Chondrocyte (in vitro differentiated cells): ENCODE data around the gene GALNT4. TPM values are rescaled to one million over a fixed set of nuclear protein-coding genes. Genes with fewer than 3 reads are reported as not detected.

Source experiments
- DNase-seq: peaks from one replicate; pipeline ENCODE4 v3.0.0; 2021; ENCODE audit warnings: mixed read lengths, low spot score
- H3K27ac Mint-ChIP-seq: one replicate; pipeline ENCODE4 v1.8.0; 2021; ENCODE audit warnings: mild to moderate bottlenecking, moderate library complexity, mixed read lengths; ENCODE audit not compliant: unreplicated experiment
- H3K27me3 Mint-ChIP-seq: 2 replicates; pipeline ENCODE4 v1.8.0; 2021; ENCODE audit warnings: low read depth, mixed read lengths
- H3K36me3 Mint-ChIP-seq: 2 replicates; pipeline ENCODE4 v1.8.0; 2021; ENCODE audit warnings: low read depth, mixed read lengths
- H3K4me1 Mint-ChIP-seq: 2 replicates; pipeline ENCODE4 v1.8.0; 2021; ENCODE audit warnings: low read depth, mild to moderate bottlenecking, mixed read lengths
- H3K4me3 Mint-ChIP-seq: one replicate; pipeline ENCODE4 v1.8.0; 2021; ENCODE audit warnings: mild to moderate bottlenecking, moderate library complexity, mixed read lengths; ENCODE audit not compliant: unreplicated experiment
- H3K9me3 Mint-ChIP-seq: 2 replicates; pipeline ENCODE4 v1.8.0; 2021; ENCODE audit warnings: low read depth, mixed read lengths
- total RNA-seq: library from RNA; stranded (reverse); gene quantifications from 3 replicates; pipeline ENCODE4 v1.2.1, GENCODE V29; 2021
- TF ChIP-seq, protein P1 (sequence below): fragments of 200-600 bp; sonication (generic); IDR thresholded peaks from 2 replicates; pipeline ENCODE4 v1.5.0; 2021; ENCODE audit warnings: antibody characterized with exemption, mild to moderate bottlenecking, moderate library complexity

The GALNT4 gene
- total RNA-seq, 1 donor from 2014 or later: 4.9 TPM

DNA sequence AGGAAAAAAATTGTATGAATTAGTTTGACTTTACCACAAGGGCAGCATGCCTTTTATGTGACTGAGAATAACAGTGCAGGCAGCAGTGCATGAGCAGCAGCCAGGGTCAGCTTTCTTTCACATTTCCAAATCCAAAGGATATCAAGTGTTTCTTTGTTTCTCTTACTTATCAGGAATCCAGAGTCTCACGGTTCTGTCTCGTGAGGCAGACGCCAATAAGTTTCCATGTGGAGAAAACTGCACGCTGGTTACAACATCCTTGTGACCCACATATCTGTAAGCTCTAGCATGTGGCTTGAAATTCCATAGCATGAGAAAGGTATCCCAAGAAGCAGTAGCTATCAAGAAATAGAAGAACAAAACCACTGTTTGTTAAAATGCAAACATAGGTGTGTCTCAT, 27.6 kb downstream of the GALNT4 start:
- TF ChIP-seq, protein P1, sequence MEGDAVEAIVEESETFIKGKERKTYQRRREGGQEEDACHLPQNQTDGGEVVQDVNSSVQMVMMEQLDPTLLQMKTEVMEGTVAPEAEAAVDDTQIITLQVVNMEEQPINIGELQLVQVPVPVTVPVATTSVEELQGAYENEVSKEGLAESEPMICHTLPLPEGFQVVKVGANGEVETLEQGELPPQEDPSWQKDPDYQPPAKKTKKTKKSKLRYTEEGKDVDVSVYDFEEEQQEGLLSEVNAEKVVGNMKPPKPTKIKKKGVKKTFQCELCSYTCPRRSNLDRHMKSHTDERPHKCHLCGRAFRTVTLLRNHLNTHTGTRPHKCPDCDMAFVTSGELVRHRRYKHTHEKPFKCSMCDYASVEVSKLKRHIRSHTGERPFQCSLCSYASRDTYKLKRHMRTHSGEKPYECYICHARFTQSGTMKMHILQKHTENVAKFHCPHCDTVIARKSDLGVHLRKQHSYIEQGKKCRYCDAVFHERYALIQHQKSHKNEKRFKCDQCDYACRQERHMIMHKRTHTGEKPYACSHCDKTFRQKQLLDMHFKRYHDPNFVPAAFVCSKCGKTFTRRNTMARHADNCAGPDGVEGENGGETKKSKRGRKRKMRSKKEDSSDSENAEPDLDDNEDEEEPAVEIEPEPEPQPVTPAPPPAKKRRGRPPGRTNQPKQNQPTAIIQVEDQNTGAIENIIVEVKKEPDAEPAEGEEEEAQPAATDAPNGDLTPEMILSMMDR: no peak
- no peak for DNase-seq
- Mint-ChIP-seq H3K4me1 (peaks cover 15% of the 10 kb centered on the region), H3K9me3 (no peaks in the 10 kb centered on the region), H3K4me3 (no peak overlapping the region), H3K27ac (no peak overlapping the region), H3K27me3 (no peaks in the 10 kb centered on the region), H3K36me3 (peaks cover 6% of the 10 kb centered on the region)

DNA sequence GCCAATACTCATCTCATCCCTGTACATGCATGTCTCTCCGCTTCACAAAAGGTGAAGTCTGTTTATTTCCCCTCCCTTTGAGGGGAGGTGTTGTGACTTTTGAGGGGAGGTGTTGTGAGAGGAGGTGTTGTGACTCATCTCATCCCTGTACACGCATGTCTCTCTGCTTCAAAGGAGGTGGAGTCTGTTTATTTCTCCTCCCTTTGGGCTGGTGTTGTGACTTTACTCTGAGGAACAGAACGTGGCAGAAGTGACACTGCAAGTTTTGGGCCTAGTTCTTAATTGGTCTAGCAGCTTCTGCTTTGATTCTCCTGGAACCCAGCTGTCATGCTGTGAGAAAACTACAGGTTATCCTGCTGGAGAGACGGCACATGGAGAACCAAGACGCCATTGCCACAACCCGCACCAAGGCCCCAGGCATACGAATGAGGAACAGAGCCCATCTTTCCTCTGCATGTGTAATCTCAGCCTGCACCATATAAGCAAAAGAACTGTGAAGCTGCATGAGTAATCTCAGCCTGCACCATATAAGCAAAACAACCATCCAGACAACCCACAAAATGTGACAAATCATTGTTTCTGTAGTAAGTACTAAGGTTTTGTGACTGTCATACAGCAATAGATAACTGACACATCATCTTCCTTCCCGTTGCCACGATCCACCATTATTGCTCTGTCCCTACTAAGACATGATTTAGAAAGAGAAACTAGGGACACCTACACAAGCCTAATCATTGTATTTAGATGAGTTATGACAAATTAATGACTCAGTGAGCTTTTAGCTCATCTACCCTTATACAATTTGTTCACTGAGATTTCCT, 30.0 kb downstream of the GALNT4 start:
- no peak overlapping the region for H3K4me3 Mint-ChIP-seq
- H3K27me3 Mint-ChIP-seq: no peaks in the 10 kb centered on the region
- H3K9me3 Mint-ChIP-seq: no peaks in the 10 kb centered on the region
- no peak overlapping the region for H3K27ac Mint-ChIP-seq
- DNase-seq: no peak
- H3K36me3 Mint-ChIP-seq: peaks cover 11% of the 10 kb centered on the region
- TF ChIP-seq, protein P1: no peak
- H3K4me1 Mint-ChIP-seq: peaks cover 11% of the 10 kb centered on the region

DNA sequence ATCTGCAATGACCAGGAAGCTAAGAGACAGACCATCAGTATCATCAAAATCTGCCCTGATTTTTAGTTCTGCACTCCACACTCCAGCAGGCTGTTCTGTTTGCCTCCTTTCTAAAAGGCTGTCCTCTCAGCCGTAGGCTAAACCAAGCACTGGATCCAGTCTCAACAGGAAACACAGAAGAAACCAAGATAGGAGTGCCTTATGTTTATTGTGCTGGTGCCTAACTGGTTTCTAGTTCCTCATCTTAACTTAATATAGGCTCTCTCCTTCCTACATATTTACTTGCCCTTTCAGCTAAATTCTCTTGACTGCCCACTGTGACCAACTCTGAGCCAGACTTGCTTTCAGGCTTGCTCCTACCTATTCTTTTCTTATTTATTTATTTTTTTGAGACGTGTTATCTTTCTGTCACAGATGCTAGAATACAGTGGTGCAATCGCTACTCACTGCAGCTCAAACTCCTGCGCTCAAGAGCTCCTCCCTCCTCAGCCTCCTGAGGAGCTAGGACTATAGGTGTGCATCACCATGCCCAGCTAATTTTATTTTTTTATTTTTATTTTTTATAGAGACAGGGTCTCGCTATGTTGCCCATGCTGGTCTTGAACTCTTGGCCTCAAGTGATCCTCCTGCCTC, 30.8 kb downstream of the GALNT4 start:
- Mint-ChIP-seq H3K27ac (no peak overlapping the region), H3K27me3 (no peaks in the 10 kb centered on the region), H3K9me3 (no peaks in the 10 kb centered on the region), H3K36me3 (peaks cover 8% of the 10 kb centered on the region), H3K4me3 (no peak overlapping the region), H3K4me1 (peaks cover 11% of the 10 kb centered on the region)
- no peak for DNase-seq
- TF ChIP-seq, protein P1: no peak

DNA sequence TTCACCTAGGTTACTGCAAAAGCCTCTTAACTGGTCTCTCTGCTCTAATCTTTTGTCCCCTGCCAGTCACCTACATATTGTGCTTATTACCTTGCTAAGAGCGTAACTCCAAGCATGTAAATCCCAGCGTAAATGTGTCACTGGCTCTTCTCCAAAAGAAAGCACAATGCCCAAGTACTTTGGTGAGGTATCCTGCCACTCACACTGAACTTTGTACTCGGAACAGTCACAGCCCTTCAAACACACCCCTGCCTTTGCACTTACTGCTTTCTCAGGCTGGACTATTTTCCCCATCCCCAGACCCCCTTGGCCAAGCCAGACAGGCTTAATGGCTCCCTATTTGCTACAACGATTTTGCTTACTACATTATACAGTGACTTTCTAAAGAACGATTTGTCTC, 31.7 kb downstream of the GALNT4 start:
- H3K4me1 Mint-ChIP-seq: peaks cover 11% of the 10 kb centered on the region
- no peaks in the 10 kb centered on the region for H3K27me3 Mint-ChIP-seq
- DNase-seq: no peak
- H3K9me3 Mint-ChIP-seq: no peaks in the 10 kb centered on the region
- no peak overlapping the region for H3K27ac Mint-ChIP-seq
- H3K36me3 Mint-ChIP-seq: peaks cover 8% of the 10 kb centered on the region
- TF ChIP-seq, protein P1: no peak
- no peak overlapping the region for H3K4me3 Mint-ChIP-seq

DNA sequence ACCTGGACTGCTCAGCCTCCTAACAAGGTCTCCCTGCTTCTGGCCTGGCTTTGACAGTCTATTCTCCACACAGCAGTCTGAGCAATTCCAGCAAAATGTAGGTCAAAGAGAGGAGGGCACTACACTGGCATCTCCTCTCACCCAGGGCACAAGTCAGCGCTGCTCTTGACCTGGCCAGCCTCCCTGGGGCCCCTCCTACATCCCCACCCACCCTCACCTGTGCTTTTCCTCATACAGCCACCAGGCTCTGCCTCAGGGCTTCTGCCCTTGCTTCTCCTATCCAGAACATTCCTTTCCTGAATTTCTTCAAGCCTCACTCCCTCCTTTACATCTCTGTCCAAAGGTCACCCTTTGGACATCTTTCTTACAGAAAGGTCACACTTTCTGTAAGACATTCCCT, 33.7 kb downstream of the GALNT4 start:
- no peak for DNase-seq
- Mint-ChIP-seq H3K9me3 (no peaks in the 10 kb centered on the region), H3K27ac (no peak overlapping the region), H3K4me3 (no peak overlapping the region), H3K27me3 (no peaks in the 10 kb centered on the region), H3K36me3 (peaks cover 16% of the 10 kb centered on the region), H3K4me1 (no peaks in the 10 kb centered on the region)
- TF ChIP-seq, protein P1: no peak
